K562 (cell line): Measurements from ENCODE around the gene DNMT1. TPM values are rescaled to one million over a fixed set of nuclear protein-coding genes. Genes with fewer than 3 reads are reported as not detected.
A peak's percentile ranks its signal among the peaks of the same experiment; 100 is the strongest.

Experiments
- ATAC-seq: fragments of 200-7000 bp; cut with Tn5 transposase; 3 replicates; pipeline ENCODE4 v1.9.1; 2020; ENCODE audit warnings: moderate library complexity
- BruUV-seq: library from RNA; stranded (reverse); fragments of 400-500 nt; replicated peaks from 2 replicates; lab custom pipeline; 2021; lab: Mats Ljungman, UMichigan
- CTCF ChIA-PET: fragments of 300-600 bp; formaldehyde crosslinking; extraction: SDS; loops from one replicate; lab custom pipeline; 2021; ENCODE audit warnings: low intra/inter-chr PET ratio; lab: Yijun Ruan, JAX
- POLR2A ChIA-PET: fragments of 300-600, 350-650 bp; sonication (Branson Sonifier 250); formaldehyde crosslinking; extraction: SDS; loops from one replicate; lab custom pipeline; 2021; ENCODE audit warnings: antibody characterized with exemption, inconsistent platforms; lab: Yijun Ruan, JAX
- DNase-seq, 4 experiments: peaks; one replicate each; pipeline versions ENCODE4 v3.0.0 to v3.0.0-alpha.2; 2011 to 2018; ENCODE audit warnings: low spot score in 3 of 4, mixed read lengths in 3 of 4; ENCODE audit errors: extremely low read depth in 1 of 4
- FAIRE-seq: peaks from 2 replicates; lab custom pipeline; 2011; peaks lifted over from hg19 to GRCh38; lab: Jason Lieb, UNC
- H2AFZ ChIP-seq: 2 replicates; pipeline ENCODE4 v1.6.0; 2011; ENCODE audit warnings: low read depth, low read length, control low read depth, inconsistent platforms
- H3K27ac ChIP-seq: fragments of 200-600 bp; 3 replicates; pipeline ENCODE4 v1.8.0; 2011; ENCODE audit warnings: low read depth, mild to moderate bottlenecking, control low read depth, inconsistent platforms, low read length, moderate library complexity, mixed read lengths; ENCODE audit errors: extremely low read depth
- H3K27me3 ChIP-seq, 2 experiments: fragments of 300-600 bp in 1 of 2; 2 replicates in 1 of 2; 3 replicates in 1 of 2; pipeline versions ENCODE4 v1.6.0 to v1.8.0; 2011; ENCODE audit warnings: inconsistent platforms in 2 of 2, low read length in 2 of 2, mild to moderate bottlenecking in 1 of 2, mixed read lengths in 1 of 2, moderate library complexity in 1 of 2; ENCODE audit not compliant: control insufficient read depth in 2 of 2, insufficient read depth in 2 of 2
- H3K36me3 ChIP-seq: fragments of 300-600 bp; 3 replicates; pipeline ENCODE4 v1.8.0; 2011; ENCODE audit warnings: mild to moderate bottlenecking, low read length, inconsistent platforms; ENCODE audit not compliant: control insufficient read depth, insufficient read depth
- H3K4me1 ChIP-seq, 2 experiments: fragments of 200-600 bp in 1 of 2; replicated peaks in 1 of 2; 2 replicates in 1 of 2; 3 replicates in 1 of 2; pipeline versions ENCODE4 v1.5.1 to v1.8.0; 2011; ENCODE audit warnings: inconsistent platforms in 2 of 2, low read length in 2 of 2, mild to moderate bottlenecking in 1 of 2, mixed read lengths in 1 of 2, moderate library complexity in 1 of 2; ENCODE audit not compliant: control insufficient read depth in 2 of 2, insufficient read depth in 2 of 2
- H3K4me2 ChIP-seq: 2 replicates; pipeline ENCODE4 v1.6.1; 2011; ENCODE audit warnings: low read length, control low read depth, inconsistent platforms, mixed read lengths; ENCODE audit not compliant: insufficient read depth
- H3K4me3 ChIP-seq: fragments of 200-600 bp; sonication (generic), shearing (Covaris generic); 2 replicates; pipeline ENCODE4 v1.5.1; 2016; ENCODE audit warnings: control low read depth, inconsistent platforms
- H3K79me2 ChIP-seq: fragments of 200-600 bp; 3 replicates; pipeline ENCODE4 v1.8.0; 2011; ENCODE audit warnings: low read length, inconsistent platforms; ENCODE audit not compliant: control insufficient read depth, insufficient read depth
- H3K9ac ChIP-seq, 2 experiments: 2 replicates each; pipeline versions ENCODE4 v1.6.0 to v1.6.1; 2011; ENCODE audit warnings: low read depth in 2 of 2, low read length in 2 of 2, control low read depth in 1 of 2, inconsistent platforms in 1 of 2, mild to moderate bottlenecking in 1 of 2, mixed read lengths in 1 of 2; ENCODE audit not compliant: insufficient read depth in 1 of 2
- H3K9me1 ChIP-seq: one replicate; pipeline ENCODE4 v1.6.0; 2011; ENCODE audit warnings: inconsistent platforms, mild to moderate bottlenecking, low read length, moderate library complexity; ENCODE audit not compliant: control insufficient read depth, insufficient read depth
- H3K9me3 ChIP-seq: replicated peaks from 2 replicates; pipeline ENCODE4 v1.5.1; 2011; ENCODE audit warnings: low read depth, low read length, inconsistent platforms; ENCODE audit not compliant: control insufficient read depth, insufficient read depth
- H4K20me1 ChIP-seq: replicated peaks from 2 replicates; pipeline ENCODE4 v1.6.1; 2011; ENCODE audit warnings: low read length, inconsistent platforms, mixed read lengths; ENCODE audit not compliant: control insufficient read depth, insufficient read depth
- ELF1 ChIP-seq: fragments of 200-800 bp; sonication (Bioruptor generic); IDR thresholded peaks from 2 replicates; pipeline ENCODE4 v1.6.1; 2016; ENCODE audit warnings: missing genetic modification characterization, missing compliant biosample characterization
- HNRNPL ChIP-seq: fragments of 200-400 bp; formaldehyde crosslinking; IDR thresholded peaks from 2 replicates; pipeline ENCODE4 v1.6.1; 2017; ENCODE audit warnings: low read depth, mild to moderate bottlenecking, low read length
- NCOR1 ChIP-seq: fragments of 450-650 bp; IDR thresholded peaks from 2 replicates; pipeline ENCODE4 v1.6.1; 2016; ENCODE audit warnings: mild to moderate bottlenecking, moderate library complexity
- NFYB ChIP-seq: IDR thresholded peaks from 2 replicates; pipeline ENCODE4 v1.6.1; 2011; ENCODE audit warnings: mild to moderate bottlenecking, moderate library complexity; ENCODE audit not compliant: insufficient read length; ENCODE audit errors: extremely low read depth
- NKRF ChIP-seq: fragments of 450-650 bp; IDR thresholded peaks from 2 replicates; pipeline ENCODE4 v1.6.1; 2016; ENCODE audit warnings: borderline replicate concordance
- PCBP1 ChIP-seq: fragments of 200-400 bp; formaldehyde crosslinking; IDR thresholded peaks from 2 replicates; pipeline ENCODE4 v1.6.1; 2018; ENCODE audit warnings: mild to moderate bottlenecking, low read depth, low read length; ENCODE audit not compliant: poor library complexity, severe bottlenecking
- PHTF2 ChIP-seq: fragments of 250-450 bp; sonication (Bioruptor Pico); IDR thresholded peaks from 2 replicates; pipeline ENCODE4 v1.5.0; 2021; ENCODE audit warnings: mild to moderate bottlenecking
- POLR2G ChIP-seq: fragments of 200-400 bp; formaldehyde crosslinking; IDR thresholded peaks from 2 replicates; pipeline ENCODE4 v1.6.1; 2017; ENCODE audit warnings: low read depth, mild to moderate bottlenecking, antibody characterized with exemption, low read length, moderate library complexity
- RAD51 ChIP-seq: fragments of 450-650 bp; IDR thresholded peaks from 2 replicates; pipeline ENCODE4 v1.7.1; 2016; ENCODE audit warnings: low read depth, mild to moderate bottlenecking, borderline replicate concordance
- SIN3A ChIP-seq, 2 experiments: fragments of 150-350 bp in 1 of 2; IDR thresholded peaks; 2 replicates each; pipeline ENCODE4 v1.6.1; 2011 to 2016; ENCODE audit warnings: borderline replicate concordance in 2 of 2, low read depth in 2 of 2, low read length in 2 of 2, mild to moderate bottlenecking in 2 of 2, moderate library complexity in 2 of 2; ENCODE audit not compliant: control insufficient read depth in 1 of 2
- SUPT5H ChIP-seq: fragments of 450-650 bp; IDR thresholded peaks from 2 replicates; pipeline ENCODE4 v1.6.1; 2016
- TRIM28 ChIP-seq: fragments of 450-650 bp; IDR thresholded peaks from 2 replicates; pipeline ENCODE4 v1.6.1; 2017
- ZBTB12 ChIP-seq: fragments of 250-450 bp; sonication (Bioruptor Pico); IDR thresholded peaks from 2 replicates; pipeline ENCODE4 v1.4.0; 2020
- ZKSCAN1 ChIP-seq: fragments of 150-350 bp; IDR thresholded peaks from 2 replicates; pipeline ENCODE4 v1.6.1; 2016; ENCODE audit warnings: low read depth, low read length
- ZNF143 ChIP-seq: sonication (generic); formaldehyde crosslinking; IDR thresholded peaks from 2 replicates; pipeline ENCODE4 v1.9.0; 2022; ENCODE audit warnings: mild to moderate bottlenecking, missing genetic modification reagents
- ZNF398 ChIP-seq: fragments of 250-450 bp; sonication (Bioruptor Pico); IDR thresholded peaks from 2 replicates; pipeline ENCODE4 v1.8.0; 2021; ENCODE audit warnings: moderate library complexity, mild to moderate bottlenecking, inconsistent platforms
- ZNF431 ChIP-seq: sonication (generic); formaldehyde crosslinking; IDR thresholded peaks from 2 replicates; pipeline ENCODE4 v1.8.0; 2022; ENCODE audit warnings: mild to moderate bottlenecking, missing genetic modification reagents
- WGBS: fragments of 100-300 bp; shearing (Covaris generic); methylation state at CpG from one replicate; pipeline ENCODE4 v1.1.6; 2016; ENCODE audit warnings: low coverage, mixed read lengths; ENCODE audit not compliant: insufficient coverage; ENCODE audit errors: missing lambda C conversion rate; 5-methylcytosine and 5-hydroxymethylcytosine counted together
- in situ Hi-C: fragments of 300-500 bp; cut with MboI; formaldehyde crosslinking; loops from 4 replicates; pipeline ENCODE4 v1.15.0; 2018; ENCODE audit warnings: inconsistent platforms, mixed read lengths
- intact Hi-C: fragments of 100-400 bp; cut with micrococcal nuclease; formaldehyde crosslinking; loops from 2 replicates; pipeline ENCODE4 v1.14.2; 2022
- polyA plus RNA-seq, 8 experiments: library from polyadenylated mRNA; depleted of rRNA in 4 of 8; stranded (reverse) in 5 of 8; unstranded in 3 of 8; fragments of >200 nt; fragmentation: Nextera tagmentation in 2 of 8; fragmentation: Illumina TruSeq in 1 of 8; extraction: Ambion mirVana in 2 of 8; extraction: Trizol in 1 of 8; gene quantifications; 2 replicates each; pipeline versions ENCODE4 v1.2.1 to v1.2.3, GENCODE V29; 2011 to 2014; ENCODE audit warnings: inconsistent platforms in 1 of 8, missing spikeins in 1 of 8
- total RNA-seq, 7 experiments: library from RNA; depleted of rRNA in 6 of 7; stranded (reverse); fragments of >200 nt in 6 of 7; fragmentation: Illumina TruSeq in 2 of 7; extraction: Trizol in 2 of 7; gene quantifications; 2 replicates each; pipeline versions ENCODE4 v1.2.1 to v1.2.3, GENCODE V29; 2011 to 2021; ENCODE audit warnings: low replicate concordance in 1 of 7

DNMT1 gene
- total and polyA plus RNA-seq, 9 of the 15 experiments (the other 6 are each of a cell fraction or from before 2014, with no cell fraction given): 80.1 to 271 (median 121) TPM

GRCh38 chr19:10193790-10194499, 808 bp downstream of the DNMT1 start:
- BruUV-seq: TSS peak; percentile 58
- TF ChIP-seq PCBP1 (no peak), ZNF431 (CRISPR knock-in tag) (no peak), HNRNPL (no peak), SUPT5H (no peak), NFYB (no peak), ZBTB12 (no peak), ZNF398 (CRISPR knock-in tag) (no peak), ELF1 (tag) (no peak), ZKSCAN1 (peak; percentile 50; the same call in 1 of the 2 replicates), RAD51 (no peak), SIN3A (IDR thresholded peaks at IDR 0.05; ENCODE audit: borderline replicate concordance in 2 of 2, control insufficient read depth in 1 of 2, low read depth in 2 of 2, low read length in 2 of 2) (peak in 1 of 2 experiments; percentile 29; a peak in 1 of 4 replicates), ZNF143 (no peak), POLR2G (no peak), NCOR1 (no peak), PHTF2 (no peak), NKRF (peak; percentile 68; the same call in 1 of the 2 replicates), TRIM28 (no peak)

More at GRCh38 chr19:10193790-10194499, 808 bp downstream of the DNMT1 start:
- ChIA-PET CTCF (no interaction called here), POLR2A (interaction anchor here (0.6 to 1.8 kb wide), 10 partner anchors 9 to 458 kb away, joined by 3 to 6 read pairs (median 4); partner anchors contain the start of gene ICAM1)
- Histone ChIP-seq H3K79me2 (peaks cover 60% of the 10 kb centered on the region), H3K4me1 (peaks cover 3 to 25% of the 10 kb centered on the region in 2 experiments; a peak in 4 of 5 replicates), H3K9me3 (no peaks in the 10 kb centered on the region), H3K36me3 (peaks cover 36% of the 10 kb centered on the region), H2AFZ (peak overlapping the region; percentile 95), H3K4me2 (peak overlapping the region; percentile 97), H3K9me1 (no peaks in the 10 kb centered on the region), H4K20me1 (peaks cover 16% of the 10 kb centered on the region), H3K27me3 (no peaks in the 10 kb centered on the region), H3K27ac (peak overlapping the region; percentile 93), H3K9ac (peak overlapping the region; percentile 92 to 97), H3K4me3 (peak overlapping the region; percentile 88)
- peak; percentile 17 to 78 (median 58) for DNase-seq
- WGBS: 0% methylated on average over 25 of the region's 30 CpGs
- in situ Hi-C loops (no loop called here), intact Hi-C loops (no loop called here)
- FAIRE-seq: peak; percentile 51
- ATAC-seq: peak; percentile 45
